Measurements from ENCODE around the gene PBX1. TPM values are rescaled to one million over a fixed set of nuclear protein-coding genes. Genes with fewer than 3 reads are reported as not detected.

PBX1 gene
- total RNA-seq, 1 experiment from 2014 or later = 1.9 TPM

- no peak for DNase-seq (ENCODE audit: low read depth, low spot score)
- in situ Hi-C loops (cut with HindIII; ENCODE audit: low pct_unique_long_range_greater_than_20kb, low sequenced_read_pairs) = no loop called here
These were observed 109.8 kb downstream of the PBX1 start for GRCh38 chr1:164668491-164669400.

- in situ Hi-C loops (cut with HindIII; ENCODE audit: low pct_unique_long_range_greater_than_20kb, low sequenced_read_pairs) = no loop called here
These were observed 111.0 kb downstream of the PBX1 start for GRCh38 chr1:164670026-164670425.

GRCh38 chr1:164670786-164671185 is 111.8 kb downstream of the PBX1 start:
- in situ Hi-C loops (cut with HindIII; ENCODE audit: low pct_unique_long_range_greater_than_20kb, low sequenced_read_pairs) = no loop called here
- DNase-seq (ENCODE audit: low read depth, low spot score) = no peak

More at GRCh38 chr1:164670026-164670425, 111.0 kb downstream of the PBX1 start:
- no peak for DNase-seq (ENCODE audit: low read depth, low spot score)

- in situ Hi-C loops (cut with HindIII; ENCODE audit: low pct_unique_long_range_greater_than_20kb, low sequenced_read_pairs) = no loop called here
These were observed 112.5 kb downstream of the PBX1 start for GRCh38 chr1:164671323-164671965.

GRCh38 chr1:164671966-164672571 is 113.1 kb downstream of the PBX1 start:
- in situ Hi-C loops (cut with HindIII; ENCODE audit: low pct_unique_long_range_greater_than_20kb, low sequenced_read_pairs) = no loop called here
- no peak for DNase-seq (ENCODE audit: low read depth, low spot score)

More at GRCh38 chr1:164671323-164671965, 112.5 kb downstream of the PBX1 start:
- no peak for DNase-seq (ENCODE audit: low read depth, low spot score)

- in situ Hi-C loops (cut with HindIII; ENCODE audit: low pct_unique_long_range_greater_than_20kb, low sequenced_read_pairs) = no loop called here
- DNase-seq (ENCODE audit: low read depth, low spot score) = no peak
These were observed 113.6 kb downstream of the PBX1 start for GRCh38 chr1:164672588-164672987.

- in situ Hi-C loops (cut with HindIII; ENCODE audit: low pct_unique_long_range_greater_than_20kb, low sequenced_read_pairs) = no loop called here
These were observed 114.7 kb downstream of the PBX1 start for GRCh38 chr1:164673584-164674214.

GRCh38 chr1:164675342-164675904 is 116.4 kb downstream of the PBX1 start:
- in situ Hi-C loops (cut with HindIII; ENCODE audit: low pct_unique_long_range_greater_than_20kb, low sequenced_read_pairs) = no loop called here

More at GRCh38 chr1:164673584-164674214, 114.7 kb downstream of the PBX1 start:
- peak; percentile 68 for DNase-seq (ENCODE audit: low read depth, low spot score)

GRCh38 chr1:164678136-164678700 is 119.2 kb downstream of the PBX1 start:
- in situ Hi-C loops (cut with HindIII; ENCODE audit: low pct_unique_long_range_greater_than_20kb, low sequenced_read_pairs) = no loop called here

More at GRCh38 chr1:164675342-164675904, 116.4 kb downstream of the PBX1 start:
- DNase-seq (ENCODE audit: low read depth, low spot score) = no peak

GRCh38 chr1:164682570-164682969 is 123.6 kb downstream of the PBX1 start:
- no peak for DNase-seq (ENCODE audit: low read depth, low spot score)
- in situ Hi-C loops (cut with HindIII; ENCODE audit: low pct_unique_long_range_greater_than_20kb, low sequenced_read_pairs) = no loop called here

More at GRCh38 chr1:164678136-164678700, 119.2 kb downstream of the PBX1 start:
- DNase-seq (ENCODE audit: low read depth, low spot score) = no peak

GRCh38 chr1:164683235-164683634 is 124.3 kb downstream of the PBX1 start:
- in situ Hi-C loops (cut with HindIII; ENCODE audit: low pct_unique_long_range_greater_than_20kb, low sequenced_read_pairs) = no loop called here
- DNase-seq (ENCODE audit: low read depth, low spot score) = no peak

- in situ Hi-C loops (cut with HindIII; ENCODE audit: low pct_unique_long_range_greater_than_20kb, low sequenced_read_pairs) = no loop called here
- no peak for DNase-seq (ENCODE audit: low read depth, low spot score)
These were observed 126.5 kb downstream of the PBX1 start for GRCh38 chr1:164685266-164686035.

- in situ Hi-C loops (cut with HindIII; ENCODE audit: low pct_unique_long_range_greater_than_20kb, low sequenced_read_pairs) = no loop called here
These were observed 128.8 kb downstream of the PBX1 start for GRCh38 chr1:164687777-164688176.

GRCh38 chr1:164688791-164689190 is 129.8 kb downstream of the PBX1 start:
- DNase-seq (ENCODE audit: low read depth, low spot score) = no peak
- in situ Hi-C loops (cut with HindIII; ENCODE audit: low pct_unique_long_range_greater_than_20kb, low sequenced_read_pairs) = no loop called here

More at GRCh38 chr1:164687777-164688176, 128.8 kb downstream of the PBX1 start:
- no peak for DNase-seq (ENCODE audit: low read depth, low spot score)

GRCh38 chr1:164689672-164690511 is 130.9 kb downstream of the PBX1 start:
- in situ Hi-C loops (cut with HindIII; ENCODE audit: low pct_unique_long_range_greater_than_20kb, low sequenced_read_pairs) = no loop called here
- DNase-seq (ENCODE audit: low read depth, low spot score) = no peak

- DNase-seq (ENCODE audit: low read depth, low spot score) = no peak
- in situ Hi-C loops (cut with HindIII; ENCODE audit: low pct_unique_long_range_greater_than_20kb, low sequenced_read_pairs) = no loop called here
These were observed 133.4 kb downstream of the PBX1 start for GRCh38 chr1:164692420-164692819.

Measured in SK-MEL-5 (cell line).